Mesenchymal stem cell (in vitro differentiated cells and primary cell): ENCODE data around the gene EFCAB13.

Experiments
- DNase-seq: peaks from one replicate; pipeline ENCODE4 v3.0.0-alpha.2; 2013
- H2AFZ ChIP-seq: one replicate; pipeline ENCODE4 v1.6.1; 2013; ENCODE audit warnings: low read depth, mild to moderate bottlenecking, control low read depth, inconsistent platforms, low read length, moderate library complexity
- H2AK5ac ChIP-seq: 2 replicates; pipeline ENCODE4 v1.6.1; 2013; ENCODE audit warnings: low read length, moderate library complexity, mild to moderate bottlenecking, inconsistent platforms; ENCODE audit not compliant: severe bottlenecking
- H2BK120ac ChIP-seq: one replicate; pipeline ENCODE4 v1.6.1; 2013; ENCODE audit warnings: low read depth, mild to moderate bottlenecking, inconsistent platforms, low read length, moderate library complexity
- H2BK12ac ChIP-seq, 2 experiments: one replicate each; pipeline ENCODE4 v1.6.1; 2013; ENCODE audit warnings: inconsistent platforms in 2 of 2, low read length in 2 of 2, mild to moderate bottlenecking in 2 of 2, moderate library complexity in 2 of 2, control low read depth in 1 of 2
- H2BK15ac ChIP-seq: one replicate; pipeline ENCODE4 v1.6.1; 2013; ENCODE audit warnings: mild to moderate bottlenecking, low read depth, inconsistent platforms; ENCODE audit not compliant: poor library complexity, severe bottlenecking
- H2BK5ac ChIP-seq: 2 replicates; pipeline ENCODE4 v1.6.1; 2013; ENCODE audit warnings: low read depth, mild to moderate bottlenecking, low read length, control low read depth, inconsistent platforms; ENCODE audit not compliant: poor library complexity, severe bottlenecking
- H3K14ac ChIP-seq, 2 experiments: one replicate each; pipeline ENCODE4 v1.6.1; 2013; ENCODE audit warnings: inconsistent platforms in 2 of 2, low read length in 2 of 2, control low read depth in 1 of 2, mild to moderate bottlenecking in 1 of 2, moderate library complexity in 1 of 2
- H3K18ac ChIP-seq, 2 experiments: one replicate each; pipeline ENCODE4 v1.6.1; 2013; ENCODE audit warnings: inconsistent platforms in 2 of 2, low read length in 2 of 2, control low read depth in 1 of 2, low read depth in 1 of 2, mild to moderate bottlenecking in 1 of 2
- H3K23ac ChIP-seq, 2 experiments: one replicate each; pipeline ENCODE4 v1.6.1; 2013; ENCODE audit warnings: inconsistent platforms in 2 of 2, low read length in 2 of 2, mild to moderate bottlenecking in 2 of 2, moderate library complexity in 2 of 2, control low read depth in 1 of 2
- H3K27ac ChIP-seq: 2 replicates; pipeline ENCODE4 v1.5.1; 2013; ENCODE audit warnings: mild to moderate bottlenecking, moderate library complexity, low read length, control low read depth, inconsistent platforms; ENCODE audit not compliant: poor library complexity, severe bottlenecking
- H3K27me3 ChIP-seq, 2 experiments: 2 replicates each; pipeline versions ENCODE4 v1.6.1 to v1.7.0; 2013; ENCODE audit warnings: low read length in 2 of 2, mild to moderate bottlenecking in 2 of 2, moderate library complexity in 2 of 2, control low read depth in 1 of 2, inconsistent platforms in 1 of 2; ENCODE audit not compliant: control insufficient read depth in 1 of 2, insufficient read depth in 1 of 2
- H3K36me3 ChIP-seq, 2 experiments: 2 replicates each; pipeline versions ENCODE4 v1.6.1 to v1.7.0; 2013; ENCODE audit warnings: low read length in 2 of 2, control low read depth in 1 of 2, inconsistent platforms in 1 of 2, low read depth in 1 of 2, mild to moderate bottlenecking in 1 of 2; ENCODE audit not compliant: insufficient read depth in 2 of 2, control insufficient read depth in 1 of 2
- H3K4ac ChIP-seq, 2 experiments: one replicate each; pipeline ENCODE4 v1.6.1; 2013; ENCODE audit warnings: inconsistent platforms in 2 of 2, low read length in 2 of 2, mild to moderate bottlenecking in 2 of 2, moderate library complexity in 2 of 2, control low read depth in 1 of 2, low read depth in 1 of 2
- H3K4me1 ChIP-seq: 2 replicates; pipeline ENCODE4 v1.6.1; 2013; ENCODE audit warnings: low read depth, low read length, control low read depth; ENCODE audit not compliant: control insufficient read depth, insufficient read depth
- H3K4me2 ChIP-seq: 2 replicates; pipeline ENCODE4 v1.6.1; 2013; ENCODE audit warnings: low read length, mild to moderate bottlenecking, inconsistent platforms; ENCODE audit not compliant: poor library complexity, severe bottlenecking
- H3K4me3 ChIP-seq, 2 experiments: 2 replicates each; pipeline versions ENCODE4 v1.5.1 to v1.7.0; 2013; ENCODE audit warnings: low read length in 2 of 2, mild to moderate bottlenecking in 2 of 2, control low read depth in 1 of 2, low read depth in 1 of 2; ENCODE audit not compliant: insufficient read depth in 1 of 2
- H3K79me1 ChIP-seq: replicated peaks from 2 replicates; pipeline ENCODE4 v1.6.1; 2013; ENCODE audit warnings: mild to moderate bottlenecking, control low read depth, low read length, inconsistent platforms; ENCODE audit not compliant: poor library complexity, severe bottlenecking
- H3K9ac ChIP-seq: 2 replicates; pipeline ENCODE4 v1.7.0; 2013; ENCODE audit warnings: mild to moderate bottlenecking, low read length, moderate library complexity
- H3K9me3 ChIP-seq: 2 replicates; pipeline ENCODE4 v1.7.0; 2013; ENCODE audit warnings: mild to moderate bottlenecking, low read length; ENCODE audit not compliant: control insufficient read depth
- H4K8ac ChIP-seq: one replicate; pipeline ENCODE4 v1.6.1; 2013; ENCODE audit warnings: inconsistent platforms, mild to moderate bottlenecking, low read length, moderate library complexity
- H4K91ac ChIP-seq: one replicate; pipeline ENCODE4 v1.6.1; 2013; ENCODE audit warnings: mild to moderate bottlenecking, low read length, inconsistent platforms
- WGBS: methylation state at CpG from one replicate; pipeline ENCODE4 v1.1.7; 2013; ENCODE audit warnings: mixed read lengths; 5-methylcytosine and 5-hydroxymethylcytosine counted together

EFCAB13 gene

GRCh38 chr17:47358652-47359051, 34.9 kb downstream of the EFCAB13 start:
- DNase-seq, result no peak
- Histone ChIP-seq H3K14ac (no peak overlapping the region), H4K91ac (no peak overlapping the region), H3K27ac (no peak overlapping the region), H3K9me3 (peaks cover 3% of the 10 kb centered on the region), H3K4me2 (no peak overlapping the region), H3K79me1 (no peaks in the 10 kb centered on the region), H3K9ac (no peak overlapping the region), H3K27me3 (no peaks in the 10 kb centered on the region), H3K4ac (no peak overlapping the region), H3K18ac (no peak overlapping the region), H2BK12ac (no peak overlapping the region), H2BK120ac (no peak overlapping the region), H2BK15ac (no peak overlapping the region), H3K36me3 (peaks cover 13 to 24% of the 10 kb centered on the region in 2 experiments), H3K4me1 (no peaks in the 10 kb centered on the region), H3K4me3 (no peak overlapping the region), H2AFZ (no peak overlapping the region), H3K23ac (no peak overlapping the region), H2AK5ac (no peak overlapping the region), H4K8ac (no peak overlapping the region), H2BK5ac (no peak overlapping the region)
- 89% methylated on average over 1 of the region's 1 CpG for WGBS

DNA sequence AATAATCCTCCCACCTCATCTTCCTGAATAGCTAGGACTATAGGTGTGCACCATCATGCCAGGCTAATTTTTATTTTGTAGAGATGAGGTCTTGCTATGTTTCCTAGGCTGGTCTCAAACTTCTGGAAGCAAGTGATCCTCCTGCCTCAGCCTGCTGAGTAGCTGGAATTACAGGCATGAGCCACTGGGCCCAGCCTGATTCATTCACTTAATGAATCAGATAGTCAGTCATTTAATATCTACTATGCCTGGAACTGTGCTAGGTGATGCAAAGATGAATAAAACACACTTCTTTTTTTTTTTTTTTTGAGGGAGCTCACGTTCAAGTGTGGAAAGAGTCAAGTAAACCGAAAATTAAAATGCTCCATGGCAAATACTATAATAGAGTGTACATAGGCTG, 39.4 kb downstream of the EFCAB13 start:
- H3K27ac ChIP-seq, result no peak overlapping the region
- no peak overlapping the region for H2BK120ac ChIP-seq
- H4K8ac ChIP-seq, result no peak overlapping the region
- no peak overlapping the region for H2AFZ ChIP-seq
- no peak overlapping the region for H2BK15ac ChIP-seq
- H3K23ac ChIP-seq, result no peak overlapping the region
- H4K91ac ChIP-seq, result no peak overlapping the region
- no peak overlapping the region for H3K9ac ChIP-seq
- no peaks in the 10 kb centered on the region for H3K79me1 ChIP-seq
- H3K4me3 ChIP-seq, result no peak overlapping the region
- H3K27me3 ChIP-seq, result no peaks in the 10 kb centered on the region
- no peak overlapping the region for H3K18ac ChIP-seq
- H3K9me3 ChIP-seq, result no peaks in the 10 kb centered on the region
- DNase-seq, result no peak
- H3K36me3 ChIP-seq, result peaks cover 4 to 10% of the 10 kb centered on the region in 2 experiments
- WGBS, result no CpG with 5 or more reads among the region's 2 CpGs
- H2BK5ac ChIP-seq, result no peak overlapping the region
- no peak overlapping the region for H3K14ac ChIP-seq
- no peak overlapping the region for H2BK12ac ChIP-seq
- no peak overlapping the region for H3K4ac ChIP-seq
- no peak overlapping the region for H2AK5ac ChIP-seq
- no peaks in the 10 kb centered on the region for H3K4me1 ChIP-seq
- H3K4me2 ChIP-seq, result no peak overlapping the region

DNA sequence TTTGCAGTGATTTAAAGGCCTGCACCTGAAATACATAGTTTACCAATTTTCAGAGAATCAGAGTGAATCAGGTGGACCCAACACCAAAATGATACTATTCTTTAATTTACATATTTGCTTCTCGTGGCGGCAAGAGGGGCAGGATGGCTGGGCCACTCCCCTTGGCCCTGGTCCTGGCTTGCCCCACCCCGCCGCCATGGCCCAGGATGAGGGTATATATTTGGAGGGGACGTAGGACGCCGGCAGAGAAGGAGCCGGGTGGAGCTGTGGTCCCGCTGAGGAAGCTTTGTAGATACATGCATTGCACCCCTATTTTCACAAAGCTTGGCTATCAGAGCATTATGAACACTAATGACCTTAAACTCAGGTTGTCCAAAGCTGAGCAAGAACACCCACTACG, 43.5 kb downstream of the EFCAB13 start:
- H3K9me3 ChIP-seq, result peaks cover 2% of the 10 kb centered on the region
- H3K23ac ChIP-seq, result no peak overlapping the region
- no peak overlapping the region for H2BK15ac ChIP-seq
- H3K27me3 ChIP-seq, result no peaks in the 10 kb centered on the region
- no peak overlapping the region for H3K27ac ChIP-seq
- H3K9ac ChIP-seq, result no peak overlapping the region
- H2BK5ac ChIP-seq, result no peak overlapping the region
- H3K4me1 ChIP-seq, result no peaks in the 10 kb centered on the region
- 89% methylated on average over 10 of the region's 10 CpGs for WGBS
- no peak overlapping the region for H3K4me2 ChIP-seq
- no peak for DNase-seq
- no peak overlapping the region for H2BK12ac ChIP-seq
- H2AK5ac ChIP-seq, result no peak overlapping the region
- no peak overlapping the region for H3K4me3 ChIP-seq
- no peak overlapping the region for H4K8ac ChIP-seq
- H2BK120ac ChIP-seq, result no peak overlapping the region
- H3K4ac ChIP-seq, result no peak overlapping the region
- H3K18ac ChIP-seq, result no peak overlapping the region
- peaks cover 7 to 8% of the 10 kb centered on the region in 2 experiments for H3K36me3 ChIP-seq
- H3K14ac ChIP-seq, result no peak overlapping the region
- H2AFZ ChIP-seq, result no peak overlapping the region
- H3K79me1 ChIP-seq, result no peaks in the 10 kb centered on the region
- no peak overlapping the region for H4K91ac ChIP-seq

DNA sequence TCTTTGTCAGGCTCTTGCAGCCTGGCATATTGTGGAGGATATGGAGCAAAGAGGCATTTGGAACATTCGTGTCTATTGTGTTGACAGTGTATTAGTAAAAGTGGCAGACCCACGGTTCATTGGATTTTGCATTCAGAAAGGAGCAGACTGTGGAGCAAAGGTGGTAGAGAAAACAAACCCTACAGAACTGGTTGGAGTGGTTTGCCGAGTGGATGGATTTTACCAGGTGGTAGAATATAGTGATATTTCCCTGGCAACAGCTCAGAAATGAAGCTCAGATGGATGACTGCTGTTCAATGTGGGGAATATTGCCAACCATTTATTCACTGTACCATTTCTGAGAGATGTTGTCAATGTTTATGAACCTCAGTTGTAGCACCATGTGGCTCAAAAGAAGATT, 44.5 kb downstream of the EFCAB13 start:
- Histone ChIP-seq H2AK5ac (no peak overlapping the region), H3K9ac (no peak overlapping the region), H4K8ac (no peak overlapping the region), H2AFZ (no peak overlapping the region), H3K27me3 (no peaks in the 10 kb centered on the region), H3K4me1 (no peaks in the 10 kb centered on the region), H3K36me3 (peaks cover 4 to 14% of the 10 kb centered on the region in 2 experiments), H3K14ac (no peak overlapping the region), H3K4ac (no peak overlapping the region), H3K4me2 (no peak overlapping the region), H3K27ac (no peak overlapping the region), H3K4me3 (no peak overlapping the region), H2BK15ac (no peak overlapping the region), H4K91ac (no peak overlapping the region), H3K79me1 (no peaks in the 10 kb centered on the region), H2BK120ac (no peak overlapping the region), H3K23ac (no peak overlapping the region), H2BK5ac (no peak overlapping the region), H3K9me3 (peaks cover 12% of the 10 kb centered on the region), H2BK12ac (no peak overlapping the region), H3K18ac (no peak overlapping the region)
- no peak for DNase-seq
- 90% methylated on average over 3 of the region's 3 CpGs for WGBS
